Renal cortex interstitium (tissue), 11 donors: ENCODE data around the gene ANKH. TPM values are rescaled to one million over a fixed set of nuclear protein-coding genes. Genes with fewer than 3 reads are reported as not detected.
"Not testable (repeated sequence)": the region's sequence is repeated elsewhere in the genome, so short reads cannot be mapped to it uniquely, and the experiment has no call there.

ENCODE experiments used
- DNase-seq, 11 donors: peaks; one replicate each; pipeline ENCODE4 v3.0.0-alpha.2; 2013; ENCODE audit warnings: low read depth in 9 of 11, low spot score in 4 of 11; ENCODE audit errors: extremely low read depth in 1 of 11
- polyA plus RNA-seq, 3 donors: library from polyadenylated mRNA; unstranded; fragments of 120-200 nt; gene quantifications; one replicate each; pipeline ENCODE4 v1.2.1, GENCODE V29; 2013; ENCODE audit not compliant: insufficient read length in 3 of 3

Gene ANKH
- polyA plus RNA-seq, 3 donors = 9.6 to 16.1 (median 11.2) TPM

- no peak for DNase-seq
Observed at GRCh38 chr5:14813747-14814146, 57.8 kb downstream of the ANKH start.

- no peak for DNase-seq
Observed at GRCh38 chr5:14812166-14812565, 59.4 kb downstream of the ANKH start.

- no peak for DNase-seq
Observed at GRCh38 chr5:14810928-14811572, 60.5 kb downstream of the ANKH start.

GRCh38 chr5:14810282-14810681 is 61.3 kb downstream of the ANKH start:
- DNase-seq = no peak

GRCh38 chr5:14809369-14810155 is 62.0 kb downstream of the ANKH start:
- no peak for DNase-seq

GRCh38 chr5:14807471-14807870 is 64.1 kb downstream of the ANKH start:
- DNase-seq = no peak

GRCh38 chr5:14806456-14806855 is 65.1 kb downstream of the ANKH start:
- peak in 8 of 11 donors; percentile 10 to 30 (median 24) for DNase-seq

GRCh38 chr5:14802541-14802940 is 69.0 kb downstream of the ANKH start:
- no peak for DNase-seq

- no peak for DNase-seq
Observed at GRCh38 chr5:14801792-14802191, 69.8 kb downstream of the ANKH start.

GRCh38 chr5:14797385-14797784 is 74.2 kb downstream of the ANKH start:
- not testable (repeated sequence) for DNase-seq

GRCh38 chr5:14794583-14795230 is 76.9 kb downstream of the ANKH start:
- DNase-seq = no peak

- DNase-seq = no peak
Observed at GRCh38 chr5:14793851-14794250, 77.7 kb downstream of the ANKH start.

GRCh38 chr5:14790911-14791310 is 80.7 kb downstream of the ANKH start:
- no peak for DNase-seq

GRCh38 chr5:14790220-14790619 is 81.4 kb downstream of the ANKH start:
- DNase-seq = no peak

- DNase-seq = no peak
Observed at GRCh38 chr5:14787801-14788579, 83.6 kb downstream of the ANKH start.

- no peak for DNase-seq
Observed at GRCh38 chr5:14783691-14784090, 87.9 kb downstream of the ANKH start.

- no peak for DNase-seq
Observed at GRCh38 chr5:14782591-14782990, 89.0 kb downstream of the ANKH start.

- DNase-seq = no peak
Observed at GRCh38 chr5:14781106-14781505, 90.5 kb downstream of the ANKH start.

- no peak for DNase-seq
Observed at GRCh38 chr5:14779975-14780374, 91.6 kb downstream of the ANKH start.

- DNase-seq = no peak
Observed at GRCh38 chr5:14778792-14779070, 92.8 kb downstream of the ANKH start.
